Thyroid gland (tissue), 4 donors: Measurements from ENCODE around the gene CERKL. TPM values are rescaled to one million over a fixed set of nuclear protein-coding genes. Genes with fewer than 3 reads are reported as not detected.

Experiments used
- DNase-seq, 2 donors: peaks; one replicate each; pipeline ENCODE4 v3.0.0-alpha.2; 2019
- H3K27ac ChIP-seq, 3 donors: fragments of 200-600 bp; sonication (generic); 1 replicate in 2 of 3; 2 replicates in 1 of 3; pipeline ENCODE4 v1.5.1; 2016 to 2019; ENCODE audit warnings: mild to moderate bottlenecking in 1 of 3, moderate library complexity in 1 of 3
- H3K27me3 ChIP-seq: fragments of 200-600 bp; sonication (generic); one replicate; pipeline ENCODE4 v1.5.1; 2019
- H3K36me3 ChIP-seq, 2 donors: fragments of 200-600 bp; sonication (generic); one replicate each; pipeline ENCODE4 v1.5.1; 2016 to 2019
- H3K4me1 ChIP-seq, 2 donors: fragments of 200-600 bp; sonication (generic); one replicate each; pipeline ENCODE4 v1.5.1; 2017 to 2019
- H3K4me3 ChIP-seq, 3 donors: fragments of 200-600 bp; sonication (generic); replicated peaks in 1 of 3; 1 replicate in 2 of 3; 2 replicates in 1 of 3; pipeline ENCODE4 v1.5.1; 2016; ENCODE audit warnings: mild to moderate bottlenecking in 1 of 3
- H3K9me3 ChIP-seq: fragments of 200-600 bp; sonication (generic); one replicate; pipeline ENCODE4 v1.5.1; 2017
- POLR2A ChIP-seq, 2 donors: fragments of 450-650 bp; IDR thresholded peaks; one replicate each; pipeline ENCODE4 v1.6.1; 2017; ENCODE audit warnings: antibody characterized with exemption in 2 of 2, mild to moderate bottlenecking in 2 of 2, moderate library complexity in 1 of 2
- WGBS, 2 donors: methylation state at CpG; one replicate each; pipeline ENCODE4 v1.1.5; 2017; 5-methylcytosine and 5-hydroxymethylcytosine counted together
- intact Hi-C: fragments of 100-400 bp; cut with DNase I; formaldehyde crosslinking; loops from one replicate; pipeline ENCODE4 v1.15.1; 2023
- total RNA-seq, 4 donors: library from RNA; depleted of rRNA; stranded (reverse); fragments of >200 nt; gene quantifications; one replicate each; pipeline ENCODE4 v1.2.3, GENCODE V29; 2016
- TF ChIP-seq, protein P1 (sequence below), 6 experiments: fragments of 200-600 bp in 3 of 6; fragments of 450-650 bp in 3 of 6; sonication (generic) in 3 of 6; IDR thresholded peaks; one replicate each; pipeline ENCODE4 v1.5.1; 2016 to 2019; ENCODE audit warnings: antibody characterized with exemption in 6 of 6, mild to moderate bottlenecking in 2 of 6, inconsistent platforms in 1 of 6, moderate library complexity in 1 of 6

CERKL gene
- total RNA-seq, 4 donors from 2014 or later = not detected

DNA sequence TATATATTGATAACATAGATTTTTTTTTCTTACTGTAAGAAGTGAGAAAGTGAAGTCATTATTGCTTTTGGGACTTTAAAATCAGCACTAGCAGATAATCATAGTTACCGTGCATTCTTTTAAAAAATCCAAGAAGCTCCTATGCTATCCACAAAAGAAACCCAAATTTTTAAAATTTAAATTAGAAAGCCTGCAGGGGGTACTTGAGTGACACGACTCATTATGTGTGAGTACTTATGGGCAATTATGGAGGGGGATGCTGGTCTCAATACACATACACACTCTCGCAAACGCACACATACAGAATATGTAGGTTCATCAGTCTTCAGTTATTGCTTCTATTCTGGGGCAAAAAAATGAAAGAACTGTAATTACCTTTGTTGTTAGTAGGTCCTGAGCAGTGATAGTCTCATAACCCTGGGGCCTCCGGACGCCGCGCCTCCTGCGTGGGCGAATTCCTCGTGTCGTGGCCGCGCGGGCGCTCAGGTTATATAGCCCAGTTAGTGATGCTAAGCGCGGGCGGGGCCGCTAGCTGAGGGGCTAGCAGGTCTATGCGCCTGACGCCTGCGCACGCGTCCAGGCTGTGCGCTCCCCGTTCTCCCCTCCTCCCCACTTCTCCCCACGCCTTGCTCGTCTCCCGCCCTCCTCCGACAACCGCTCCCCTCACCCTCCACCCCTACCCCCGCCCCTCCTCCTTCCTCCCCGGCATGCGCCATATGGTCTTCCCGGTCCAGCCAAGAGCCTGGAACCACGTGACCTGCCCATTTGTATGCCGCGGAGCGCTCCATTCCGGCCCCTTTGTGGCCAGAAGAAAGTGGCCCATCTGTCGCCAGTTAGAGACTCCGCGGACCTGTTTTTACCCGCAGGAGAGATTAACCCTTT is 23.4 kb upstream of the CERKL start, which contains the start of gene NEUROD1:
TSS of gene NEUROD1 (minus strand) at position 463 of the 882 bp plus-strand sequence. CDS start 1,657 bp downstream, outside the sequence.
- no peaks in the 10 kb centered on the region for H3K9me3 ChIP-seq
- intact Hi-C loops = no loop called here
- no peaks in the 10 kb centered on the region for H3K36me3 ChIP-seq
- H3K4me1 ChIP-seq = peaks cover 12 to 21% of the 10 kb centered on the region in 2 donors
- peaks cover 44% of the 10 kb centered on the region for H3K27me3 ChIP-seq
- TF ChIP-seq POLR2A (IDR thresholded peaks at IDR 0.05) = no peak
- TF ChIP-seq, protein P1, sequence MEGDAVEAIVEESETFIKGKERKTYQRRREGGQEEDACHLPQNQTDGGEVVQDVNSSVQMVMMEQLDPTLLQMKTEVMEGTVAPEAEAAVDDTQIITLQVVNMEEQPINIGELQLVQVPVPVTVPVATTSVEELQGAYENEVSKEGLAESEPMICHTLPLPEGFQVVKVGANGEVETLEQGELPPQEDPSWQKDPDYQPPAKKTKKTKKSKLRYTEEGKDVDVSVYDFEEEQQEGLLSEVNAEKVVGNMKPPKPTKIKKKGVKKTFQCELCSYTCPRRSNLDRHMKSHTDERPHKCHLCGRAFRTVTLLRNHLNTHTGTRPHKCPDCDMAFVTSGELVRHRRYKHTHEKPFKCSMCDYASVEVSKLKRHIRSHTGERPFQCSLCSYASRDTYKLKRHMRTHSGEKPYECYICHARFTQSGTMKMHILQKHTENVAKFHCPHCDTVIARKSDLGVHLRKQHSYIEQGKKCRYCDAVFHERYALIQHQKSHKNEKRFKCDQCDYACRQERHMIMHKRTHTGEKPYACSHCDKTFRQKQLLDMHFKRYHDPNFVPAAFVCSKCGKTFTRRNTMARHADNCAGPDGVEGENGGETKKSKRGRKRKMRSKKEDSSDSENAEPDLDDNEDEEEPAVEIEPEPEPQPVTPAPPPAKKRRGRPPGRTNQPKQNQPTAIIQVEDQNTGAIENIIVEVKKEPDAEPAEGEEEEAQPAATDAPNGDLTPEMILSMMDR (IDR thresholded peaks at IDR 0.05) = no peak
- DNase-seq = no peak
- H3K27ac ChIP-seq = no peak within 1 kb of the TSS
- H3K4me3 ChIP-seq = no peak within 1 kb of the TSS
- 2 to 3% methylated on average over 45 of the region's 45 CpGs for WGBS, 2 donors

DNA sequence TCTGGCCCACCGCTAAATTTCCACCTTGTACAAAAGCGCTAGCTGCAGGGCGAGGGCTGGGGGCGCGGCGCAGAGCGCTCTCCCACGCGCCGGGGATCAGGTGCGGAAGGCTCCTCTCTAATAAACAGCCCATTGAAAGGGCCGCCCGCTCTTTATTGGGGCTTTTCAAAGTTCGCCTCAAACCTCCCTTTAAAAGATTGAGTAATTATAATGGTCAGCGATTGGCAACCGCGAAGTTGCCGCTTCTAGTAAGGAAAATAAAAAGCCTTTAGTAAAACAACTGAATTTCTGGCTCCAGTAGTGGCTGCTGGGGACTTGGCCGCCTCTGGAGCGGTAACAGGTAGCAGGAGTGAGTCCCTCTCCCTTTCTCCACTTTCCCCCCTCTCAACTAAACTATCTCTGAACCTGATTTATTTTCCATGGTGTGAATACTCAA is 22.7 kb upstream of the CERKL start:
- Histone ChIP-seq H3K27me3 (peaks cover 43% of the 10 kb centered on the region), H3K4me1 (peaks cover 12 to 21% of the 10 kb centered on the region in 2 donors), H3K9me3 (no peaks in the 10 kb centered on the region), H3K36me3 (no peaks in the 10 kb centered on the region), H3K4me3 (no peak overlapping the region), H3K27ac (no peak overlapping the region)
- TF ChIP-seq, protein P1 (IDR thresholded peaks at IDR 0.05) = no peak
- TF ChIP-seq POLR2A (IDR thresholded peaks at IDR 0.05) = no peak
- WGBS, 2 donors = 4 to 6% methylated on average over 20 of the region's 20 CpGs
- no peak for DNase-seq
- intact Hi-C loops = no loop called here

DNA sequence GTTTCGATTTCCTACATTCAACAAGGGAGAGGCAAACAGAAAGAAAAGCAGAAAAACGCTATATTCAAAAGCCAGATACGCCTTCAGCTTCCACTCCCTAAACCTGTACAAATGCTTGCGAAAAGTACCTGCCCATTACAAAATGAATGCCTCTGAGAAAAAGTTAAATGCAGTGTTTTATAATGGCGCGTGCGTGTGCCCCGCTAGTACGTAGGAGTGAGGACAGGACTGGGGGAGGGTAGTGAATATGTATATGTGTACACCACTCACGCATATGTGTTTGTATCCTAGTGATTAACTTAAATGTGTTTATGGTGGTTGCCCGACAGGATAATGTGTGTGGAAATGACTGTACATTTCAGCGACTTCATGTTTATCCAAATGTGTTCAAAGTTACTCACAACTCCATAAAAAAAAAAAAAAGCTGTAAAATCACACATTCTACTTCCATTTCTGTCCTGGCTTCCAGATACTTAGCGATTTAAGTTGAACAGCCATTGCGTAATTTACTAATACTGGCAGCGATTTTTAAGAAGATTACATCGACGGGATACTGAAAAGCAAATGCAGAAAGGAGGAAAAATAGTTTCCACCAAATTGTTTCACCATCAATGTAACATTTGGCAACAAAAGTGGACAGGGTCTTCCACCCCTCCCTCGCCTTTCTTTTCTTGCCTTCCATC is 22.1 kb upstream of the CERKL start:
- Histone ChIP-seq H3K27me3 (peaks cover 37% of the 10 kb centered on the region), H3K4me3 (no peak overlapping the region), H3K36me3 (no peaks in the 10 kb centered on the region), H3K4me1 (peaks cover 10 to 18% of the 10 kb centered on the region in 2 donors), H3K27ac (no peak overlapping the region), H3K9me3 (no peaks in the 10 kb centered on the region)
- intact Hi-C loops = no loop called here
- TF ChIP-seq POLR2A (IDR thresholded peaks at IDR 0.05) = no peak
- TF ChIP-seq, protein P1 (IDR thresholded peaks at IDR 0.05) = no peak
- DNase-seq = no peak
- 11 to 16% methylated on average over 18 of the region's 18 CpGs for WGBS, 2 donors

DNA sequence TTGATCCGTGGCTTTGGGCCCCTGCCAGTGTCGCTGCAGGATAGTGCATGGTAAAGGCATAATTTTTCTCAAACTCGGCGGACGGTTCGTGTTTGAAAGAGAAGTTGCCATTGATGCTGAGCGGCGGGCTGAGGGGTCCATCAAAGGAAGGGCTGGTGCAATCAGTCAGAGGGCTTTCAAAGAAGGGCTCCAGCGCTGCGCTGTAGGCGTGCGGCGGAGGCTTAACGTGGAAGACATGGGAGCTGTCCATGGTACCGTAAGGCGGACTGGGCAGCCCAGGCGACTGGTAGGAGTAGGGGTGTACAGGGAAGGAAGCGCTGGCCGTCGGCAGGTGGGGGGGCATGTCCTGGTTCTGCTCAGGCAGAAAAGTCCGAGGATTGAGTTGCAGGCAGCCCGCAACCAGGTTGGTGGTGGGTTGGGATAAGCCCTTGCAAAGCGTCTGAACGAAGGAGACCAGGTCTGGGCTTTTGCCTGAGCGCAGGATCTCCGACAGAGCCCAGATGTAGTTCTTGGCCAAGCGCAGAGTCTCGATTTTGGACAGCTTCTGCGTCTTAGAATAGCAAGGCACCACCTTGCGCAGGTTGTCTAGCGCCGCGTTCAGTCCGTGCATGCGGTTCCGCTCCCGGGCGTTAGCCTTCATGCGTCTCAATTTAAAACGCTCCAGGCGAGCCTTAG is 21.1 kb upstream of the CERKL start:
- intact Hi-C loops = no loop called here
- Histone ChIP-seq H3K4me3 (no peak overlapping the region), H3K27me3 (peaks cover 33% of the 10 kb centered on the region), H3K9me3 (no peaks in the 10 kb centered on the region), H3K36me3 (no peaks in the 10 kb centered on the region), H3K4me1 (peaks cover under 1 to 8% of the 10 kb centered on the region in 2 donors), H3K27ac (no peak overlapping the region)
- WGBS, 2 donors = 7 to 10% methylated on average over 39 to 41 of the region's 41 CpGs
- TF ChIP-seq, protein P1 (IDR thresholded peaks at IDR 0.05) = no peak
- TF ChIP-seq POLR2A (IDR thresholded peaks at IDR 0.05) = no peak
- peak; percentile 55 to 72 for DNase-seq
